UCSD-AML1 (cell line): Measurements from ENCODE around the gene RAB3IL1.
"Not testable (repeated sequence)": the region's sequence is repeated elsewhere in the genome, so short reads cannot be mapped to it uniquely, and the experiment has no call there.

Source experiments
- DNase-seq: peaks from one replicate; lab custom pipeline; 2025; ENCODE audit not compliant: unreplicated experiment; lab: John Stamatoyannopoulos, UW

Gene RAB3IL1

DNA sequence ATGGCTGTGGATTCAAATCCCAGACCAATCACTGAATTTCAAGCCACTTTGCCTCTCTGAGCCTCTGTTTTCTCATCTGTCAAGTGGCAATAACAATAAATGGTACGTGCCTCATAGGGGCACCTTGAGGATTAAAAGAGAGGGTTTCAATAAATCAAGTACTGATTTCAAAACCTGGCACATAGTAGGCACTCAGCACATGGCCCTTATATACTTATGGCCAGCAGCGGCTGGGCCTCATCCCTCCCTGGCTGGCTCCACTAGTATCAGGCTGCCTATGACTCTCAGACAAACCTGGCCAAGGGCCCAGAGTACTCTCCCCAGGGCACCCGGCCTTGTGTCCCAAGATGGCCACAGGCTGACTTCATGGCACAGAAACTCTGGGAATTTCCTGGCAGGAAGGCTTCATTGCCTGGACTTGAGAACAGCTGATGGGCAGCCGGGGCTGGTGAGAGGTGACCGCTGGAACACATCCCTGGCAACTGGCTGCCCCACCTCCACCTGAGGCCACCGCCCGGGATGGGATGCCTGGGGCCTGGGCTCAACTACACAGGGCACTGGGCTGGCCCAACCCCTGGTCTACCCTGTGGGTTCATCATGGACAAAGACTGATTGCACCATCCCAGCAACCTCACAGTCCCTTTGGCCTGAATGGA lies 29.4 kb downstream of the RAB3IL1 start:
- no peak for DNase-seq

DNA sequence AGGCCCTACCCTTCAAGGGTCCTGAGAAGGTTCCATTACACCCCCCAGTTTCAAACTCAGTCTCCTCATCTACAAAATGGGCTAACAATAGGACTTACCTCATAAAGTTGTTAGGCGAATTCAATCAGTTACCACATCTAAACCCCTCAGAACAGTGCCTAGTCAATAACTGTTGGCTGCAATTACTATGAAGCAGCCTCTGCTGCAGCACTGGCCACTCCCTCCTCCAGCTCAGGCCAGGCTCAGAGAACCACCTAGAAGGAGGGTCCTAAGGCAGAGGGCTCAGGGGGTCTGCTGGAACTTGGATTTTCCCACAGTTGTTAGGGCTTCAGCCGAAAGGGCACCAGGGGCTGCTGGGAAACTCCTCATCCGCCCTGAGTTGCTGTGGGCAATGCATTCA lies 30.7 kb downstream of the RAB3IL1 start:
- no peak for DNase-seq

DNA sequence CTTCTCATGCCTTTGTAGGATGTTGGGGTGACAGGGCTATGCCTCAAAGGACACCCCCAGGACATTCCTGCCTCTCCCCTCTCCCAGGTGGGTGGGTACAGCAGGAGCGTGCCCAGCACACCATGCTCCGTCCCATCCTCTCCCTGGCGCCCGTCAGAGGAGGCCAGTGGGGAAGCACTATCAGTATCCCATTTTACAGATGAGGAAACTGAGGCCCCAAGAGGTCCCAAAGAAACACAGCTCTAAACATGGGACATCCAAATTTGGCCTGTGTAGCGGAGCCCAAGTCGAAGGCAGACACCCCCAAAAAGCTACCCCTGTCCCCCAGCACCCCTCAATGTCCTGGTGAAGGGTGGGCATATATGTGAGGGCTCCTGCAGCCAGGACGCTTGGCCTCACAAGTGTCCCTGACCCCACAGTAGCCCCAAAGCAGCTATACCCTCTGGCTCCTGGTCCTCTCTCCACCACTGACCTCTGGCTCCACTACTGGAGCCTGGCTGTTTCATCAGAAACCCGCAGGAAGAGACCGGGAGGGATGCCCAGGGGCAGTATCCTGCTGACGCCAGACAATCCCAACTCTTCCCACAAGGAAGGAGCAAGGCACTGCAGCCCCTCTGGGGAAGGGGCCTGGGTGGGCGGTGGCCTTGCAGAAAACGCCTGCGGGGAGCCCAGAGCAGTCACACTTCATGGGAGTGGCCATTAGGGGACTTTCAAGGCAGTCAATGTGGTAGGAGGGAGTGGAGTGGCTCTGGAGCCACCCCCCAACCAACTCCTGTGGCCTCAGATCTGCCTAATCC lies 31.4 kb downstream of the RAB3IL1 start:
- DNase-seq: no peak

DNA sequence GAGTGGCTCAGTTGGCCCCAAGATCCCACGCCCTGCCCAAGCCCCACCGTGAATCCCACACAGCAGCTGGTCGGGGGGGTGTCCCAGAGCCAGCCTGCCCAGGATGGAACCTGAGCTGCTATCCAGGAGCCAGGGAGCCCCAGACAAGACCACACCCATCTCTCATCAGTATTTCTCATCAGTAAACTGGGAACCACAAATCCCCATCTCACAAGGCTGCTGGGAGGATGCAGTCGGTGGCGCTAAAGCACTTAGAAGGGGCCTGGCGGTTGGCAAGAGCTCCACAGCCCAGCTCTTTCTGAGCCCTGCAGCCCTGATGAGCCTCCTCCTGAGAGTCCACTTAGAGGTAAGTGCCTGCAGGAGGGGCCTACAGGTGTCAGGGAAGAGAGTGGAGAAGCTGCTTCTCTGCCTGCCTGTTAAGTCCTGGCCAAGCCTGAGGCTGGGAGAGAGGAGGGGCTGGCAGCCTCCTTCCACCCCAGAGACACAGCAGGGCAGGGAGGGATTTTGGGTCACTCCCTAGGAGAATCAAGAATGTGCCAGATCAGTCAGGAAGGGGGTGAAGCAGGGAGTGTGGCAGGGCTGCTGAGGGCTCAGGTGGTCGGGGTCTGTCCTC lies 32.1 kb downstream of the RAB3IL1 start:
- no peak for DNase-seq

DNA sequence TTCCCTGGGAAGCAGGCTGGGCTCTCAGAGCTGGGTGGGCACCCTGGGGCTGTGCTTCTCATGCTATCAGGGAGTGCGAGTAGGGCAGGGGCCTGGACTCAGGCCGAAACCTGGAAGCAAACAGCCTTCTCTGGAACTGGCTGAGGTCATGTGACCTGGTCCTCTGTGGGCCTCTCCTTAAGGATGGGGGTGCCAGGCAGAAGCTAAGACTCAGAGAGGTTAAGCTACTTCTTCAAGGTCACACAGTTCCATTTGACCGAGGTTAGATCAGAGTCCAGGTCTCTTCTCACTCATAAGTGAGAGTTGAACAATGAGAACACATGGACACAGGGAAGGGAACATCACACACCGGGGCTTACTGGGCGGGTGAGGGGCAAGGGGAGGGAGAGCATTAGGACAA lies 33.4 kb downstream of the RAB3IL1 start:
- no peak for DNase-seq

DNA sequence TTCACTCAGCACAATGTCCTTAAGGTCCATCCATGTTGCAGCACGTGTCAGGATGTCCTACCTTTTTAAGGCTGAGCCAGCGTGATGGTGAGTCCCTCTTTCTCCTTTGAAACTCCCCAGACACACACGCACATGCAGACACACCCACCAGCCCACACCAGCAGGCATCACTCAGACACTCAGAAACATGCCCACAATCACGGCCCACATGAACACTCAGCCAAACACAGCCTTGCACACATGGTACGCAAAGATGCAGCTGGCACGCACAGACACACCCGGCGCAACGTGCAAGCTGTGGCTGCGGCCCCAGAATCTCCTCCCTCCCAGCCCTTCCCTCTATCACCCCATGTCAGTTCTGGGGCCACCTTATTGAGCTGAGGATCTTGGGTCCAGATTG lies 34.0 kb downstream of the RAB3IL1 start:
- DNase-seq: no peak

DNA sequence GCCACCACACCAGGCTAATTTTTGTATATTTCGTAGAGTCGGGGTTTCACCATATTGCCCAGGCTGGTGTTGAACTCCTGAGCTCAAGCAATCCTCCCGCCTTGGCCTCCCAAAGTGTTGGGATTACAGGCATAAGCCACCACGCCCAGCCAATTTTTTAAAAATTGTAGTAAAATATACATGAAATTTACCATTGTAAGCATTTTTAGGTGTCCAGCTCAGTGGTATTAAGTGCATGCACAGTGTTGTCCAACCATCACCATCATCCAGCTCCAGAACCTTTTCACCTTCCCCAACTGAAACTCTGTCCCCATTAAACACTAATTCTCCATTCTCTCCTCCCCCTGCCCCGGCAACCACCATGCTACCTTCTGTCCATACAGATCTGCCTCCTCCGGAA lies 34.5 kb downstream of the RAB3IL1 start:
- DNase-seq: no peak

DNA sequence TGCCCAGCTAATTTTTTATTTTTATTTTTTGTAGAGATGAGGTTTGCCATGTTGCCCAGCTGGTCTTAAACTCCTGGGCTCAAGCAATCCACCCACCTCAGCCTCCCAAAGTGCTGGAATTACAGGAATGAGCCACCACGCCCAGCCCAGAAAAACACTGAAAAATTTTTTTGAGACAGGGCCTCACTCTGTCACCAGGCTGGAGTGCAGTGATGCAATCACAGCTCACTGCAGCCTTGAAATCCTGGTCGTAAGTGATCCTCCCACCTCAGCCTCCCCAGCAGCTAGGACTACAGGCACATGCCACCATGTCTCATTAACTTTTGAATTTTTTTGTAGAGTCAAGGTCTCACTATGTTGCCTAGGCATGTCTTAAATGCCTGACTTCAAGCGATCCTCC lies 35.1 kb downstream of the RAB3IL1 start:
- not testable (repeated sequence) for DNase-seq

DNA sequence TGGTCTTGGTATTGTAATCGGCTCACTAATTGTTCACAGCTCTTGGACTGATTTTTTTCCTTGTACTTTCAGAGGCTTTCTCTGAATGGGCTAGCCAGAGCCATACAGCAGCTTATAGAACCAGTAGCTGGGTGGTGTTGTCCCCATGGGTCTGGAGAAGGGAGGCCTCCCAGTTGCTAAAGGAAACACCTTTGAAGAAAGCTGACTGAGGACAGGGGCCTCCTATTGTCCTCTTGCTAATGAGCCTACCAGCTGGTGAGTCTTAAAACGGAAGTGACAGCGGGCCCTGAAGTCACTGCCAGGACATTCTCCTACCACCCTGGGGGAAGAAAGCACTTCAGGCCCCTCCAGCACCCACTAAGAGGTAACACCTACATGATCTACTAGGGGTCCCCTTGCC lies 36.0 kb downstream of the RAB3IL1 start:
- no peak for DNase-seq

DNA sequence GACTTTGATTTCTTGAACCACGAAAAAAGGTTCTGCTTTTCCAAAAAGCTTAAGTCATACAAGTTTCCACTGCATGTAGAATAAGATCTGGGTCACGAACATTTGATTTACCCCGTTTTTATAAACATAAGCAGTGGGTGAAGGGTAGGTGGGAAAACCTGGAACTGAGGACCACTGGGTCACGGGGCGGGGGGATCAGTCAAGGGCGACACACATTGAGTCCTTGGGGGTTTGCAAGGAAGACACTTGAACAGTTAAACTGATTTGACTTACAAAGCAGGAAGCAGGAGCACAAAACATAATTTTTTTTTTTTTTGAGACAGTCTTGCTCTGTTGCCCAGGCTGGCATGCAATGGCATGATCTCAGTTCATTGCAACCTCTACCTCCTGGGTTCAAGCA lies 36.9 kb downstream of the RAB3IL1 start:
- DNase-seq: no peak

DNA sequence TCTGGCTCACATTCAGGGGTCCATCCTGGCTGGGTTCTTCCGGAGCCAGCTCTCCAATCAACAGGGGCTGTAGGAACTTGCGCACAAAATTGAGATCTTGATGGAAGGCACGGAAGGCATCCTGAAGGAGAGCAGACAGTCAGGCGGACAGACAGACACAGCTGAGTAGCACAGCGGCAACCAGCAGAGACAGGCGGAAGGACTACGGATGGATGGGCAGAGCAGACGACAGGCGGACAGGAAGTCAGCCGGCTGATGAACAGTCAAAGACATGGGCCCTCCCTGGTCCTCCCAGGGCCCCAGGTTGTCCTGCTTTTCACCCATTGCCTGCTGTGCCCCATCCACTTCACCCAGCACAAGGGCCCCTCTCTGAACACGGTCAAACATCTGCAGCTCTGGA lies 37.3 kb downstream of the RAB3IL1 start:
- no peak for DNase-seq

DNA sequence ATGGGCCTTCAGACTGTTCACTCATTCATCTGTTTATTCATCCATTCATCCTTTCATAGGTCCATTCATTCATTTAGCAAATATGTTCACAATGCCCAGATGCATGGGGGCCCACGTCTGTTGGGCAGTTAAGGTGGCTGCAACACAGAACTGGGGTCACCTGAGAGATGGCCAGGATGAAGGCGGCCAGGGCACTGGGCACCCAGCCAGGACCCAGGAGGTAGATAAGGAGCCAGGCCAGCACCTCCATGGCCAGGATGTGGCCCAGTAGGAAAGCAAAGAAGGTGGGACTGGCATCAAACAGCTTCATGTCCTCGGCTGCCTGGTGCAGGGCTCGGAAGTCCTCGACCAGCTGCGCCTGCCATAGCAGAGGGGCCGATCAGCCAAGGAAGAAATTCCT lies 38.2 kb downstream of the RAB3IL1 start:
- no peak for DNase-seq

DNA sequence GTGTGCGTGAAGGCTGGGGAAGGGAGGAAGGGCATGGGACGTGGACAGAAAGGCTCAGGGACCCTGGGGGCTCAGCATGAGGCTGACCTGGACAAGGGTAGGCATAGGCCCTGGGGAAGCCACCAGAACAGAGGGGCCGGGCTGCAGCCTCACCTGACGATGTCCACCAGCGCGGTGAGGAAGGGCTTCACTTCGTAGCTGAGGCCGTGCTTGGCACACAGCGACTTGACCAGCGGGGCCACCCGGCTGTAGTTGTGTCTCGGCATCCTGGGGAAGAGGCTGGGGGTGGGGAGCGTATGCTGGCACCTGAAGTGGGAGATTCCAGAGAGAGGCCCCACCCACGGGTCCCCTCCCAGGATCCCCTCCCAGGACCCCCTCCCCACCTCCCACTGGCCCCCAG lies 41.7 kb downstream of the RAB3IL1 start:
- no peak for DNase-seq

DNA sequence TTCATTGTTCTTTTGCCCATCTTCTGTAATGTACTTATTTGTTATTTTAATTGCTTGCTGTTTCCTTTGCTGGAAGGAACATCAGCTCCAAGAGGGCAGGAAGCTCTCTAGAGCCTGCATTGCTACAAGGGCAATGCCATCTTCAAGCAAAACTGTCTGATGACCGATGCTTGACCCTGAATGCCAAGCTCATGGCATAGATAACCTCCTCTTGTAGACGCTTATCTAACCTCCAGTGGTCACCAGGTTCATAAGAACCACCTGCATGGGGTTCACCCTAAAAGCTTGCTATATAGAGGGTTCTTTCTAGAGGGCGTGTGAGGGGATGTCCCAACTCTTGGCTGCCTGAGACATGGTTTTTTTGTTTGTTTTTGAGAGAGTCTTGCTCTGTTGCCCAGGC lies 42.5 kb downstream of the RAB3IL1 start:
- no peak for DNase-seq

DNA sequence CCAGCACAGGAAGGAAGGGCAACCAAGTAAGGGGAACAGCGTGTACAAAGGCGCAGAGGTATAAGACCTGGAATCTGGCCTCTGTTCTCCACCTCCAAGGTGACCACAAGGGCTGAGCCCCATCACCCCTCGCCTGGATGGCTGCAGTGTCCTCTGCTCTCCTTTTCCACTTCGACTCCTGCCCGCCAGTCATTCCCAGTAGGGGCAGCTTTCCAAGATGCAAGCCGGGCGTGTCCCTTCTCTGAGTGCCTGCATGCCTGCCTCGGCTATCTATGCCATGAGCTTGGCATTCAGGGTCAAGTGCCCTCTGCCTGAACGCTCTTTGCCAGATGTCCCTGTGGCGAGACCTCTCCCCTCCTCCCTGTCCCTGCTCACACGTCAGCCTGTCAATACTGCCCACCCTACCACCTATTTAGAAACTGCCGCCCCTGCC lies 43.0 kb downstream of the RAB3IL1 start:
- DNase-seq: no peak

DNA sequence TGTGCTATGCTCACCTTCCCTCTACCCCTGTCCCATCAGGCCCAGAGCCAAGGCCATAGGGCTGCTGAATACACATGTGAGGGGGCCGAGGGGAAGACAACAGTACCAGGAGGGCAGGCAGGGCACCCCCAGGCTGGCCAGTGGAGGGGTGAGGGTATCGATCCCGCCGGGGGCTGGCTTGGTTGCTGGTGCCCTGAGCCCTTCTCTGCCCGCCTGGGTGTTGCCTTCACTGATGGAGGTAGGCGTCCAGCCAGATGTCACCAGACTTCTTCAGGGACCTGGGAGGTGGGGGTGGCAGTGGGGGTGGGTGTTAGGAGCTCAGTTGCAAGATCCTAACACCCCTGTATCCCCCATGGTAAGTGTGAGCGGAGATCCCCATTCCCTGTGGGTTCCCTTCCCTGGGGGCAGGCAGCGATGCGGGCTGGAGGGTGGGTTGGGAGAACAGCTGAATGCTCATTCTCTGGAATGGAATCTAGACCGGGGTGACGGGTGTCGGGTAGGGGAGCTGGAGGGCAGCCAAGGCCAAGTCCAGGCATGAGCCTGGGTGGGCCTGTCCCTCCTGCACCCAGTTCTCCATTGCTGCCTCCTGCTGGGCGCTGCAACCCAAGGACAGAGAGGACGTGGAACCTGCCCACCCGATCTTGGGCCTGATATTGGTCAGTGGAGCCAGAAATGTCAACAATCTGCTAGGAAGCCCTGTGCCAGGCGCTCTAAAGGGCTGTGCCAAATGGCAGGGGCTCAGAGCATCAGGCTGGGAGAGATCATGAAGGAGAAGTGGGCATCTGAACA lies 43.6 kb downstream of the RAB3IL1 start:
- no peak for DNase-seq

DNA sequence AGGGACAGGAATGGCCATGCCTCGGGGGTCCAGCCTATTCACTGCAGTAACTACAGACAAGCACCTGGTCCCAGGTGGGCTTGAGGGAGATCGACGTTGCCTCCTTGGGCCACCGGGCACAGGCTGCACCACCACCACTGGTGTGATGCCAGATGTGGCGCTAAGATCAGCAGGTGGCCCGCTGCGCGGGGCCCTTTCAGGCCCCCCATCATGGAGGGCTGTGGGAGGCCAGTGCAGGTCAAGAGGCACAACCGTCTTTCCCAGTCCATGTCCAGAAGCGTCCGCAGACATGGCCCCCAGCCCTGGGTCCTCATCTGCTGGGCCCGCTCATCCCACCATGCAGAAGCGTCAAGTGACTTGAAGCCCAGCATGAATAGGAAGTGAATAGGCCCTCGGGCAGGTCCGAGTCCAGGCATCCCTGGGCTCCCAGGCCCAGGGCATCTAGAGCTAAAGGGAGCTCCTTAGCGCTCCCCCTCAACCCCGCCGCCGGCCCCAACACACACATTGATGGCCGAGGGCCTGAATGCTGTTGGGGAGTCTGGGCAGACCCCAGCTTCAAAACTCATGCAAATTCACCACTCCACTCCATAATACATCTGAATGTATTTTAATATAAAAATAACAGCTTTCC lies 44.3 kb downstream of the RAB3IL1 start:
- DNase-seq: no peak

DNA sequence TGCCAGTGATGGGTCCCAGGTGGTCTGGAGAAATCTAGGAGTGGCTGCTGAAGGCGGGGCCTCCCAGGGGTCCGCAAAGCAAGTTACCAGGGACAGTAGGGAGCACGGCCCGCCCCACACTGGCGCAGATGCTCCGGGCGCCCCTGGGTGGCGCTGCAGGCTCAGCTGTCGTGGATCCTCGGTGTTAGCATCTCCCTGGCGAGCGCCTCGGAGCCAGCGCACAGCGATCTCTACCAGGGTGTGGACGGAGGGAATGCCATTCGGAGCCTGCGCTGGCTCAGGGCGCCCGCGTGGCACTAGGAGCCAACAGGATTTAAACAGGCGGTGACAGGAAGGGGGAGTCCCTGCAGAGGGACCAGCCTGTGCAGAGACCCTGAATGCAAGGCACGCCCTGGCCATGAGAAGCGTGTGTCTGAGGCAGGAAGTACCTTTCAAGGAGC lies 46.2 kb downstream of the RAB3IL1 start:
- peak; percentile 82 for DNase-seq

DNA sequence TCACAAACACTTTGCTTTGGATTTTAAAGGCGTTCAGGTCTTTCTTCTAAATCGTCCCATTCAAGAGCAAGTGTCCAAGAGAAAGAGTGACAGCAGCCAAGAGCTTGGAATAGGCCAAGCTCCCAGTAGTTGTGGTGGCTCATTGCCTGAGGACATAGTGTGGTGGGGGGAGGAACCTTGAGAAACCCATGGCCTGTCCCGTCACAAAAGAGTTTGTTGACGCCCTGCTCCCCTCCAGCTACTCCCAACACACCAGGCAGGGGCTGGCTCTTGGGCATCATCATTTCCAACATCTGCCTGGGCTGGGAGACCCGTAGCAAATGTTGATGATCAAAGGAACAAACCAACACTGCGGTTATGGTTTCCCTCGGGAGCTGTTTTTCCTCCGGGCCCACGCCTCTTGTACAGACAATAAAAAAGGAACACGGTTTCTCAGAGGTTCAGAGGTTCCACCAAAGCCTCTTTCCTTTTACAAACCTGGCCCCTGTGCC lies 46.8 kb downstream of the RAB3IL1 start:
- DNase-seq: no peak

DNA sequence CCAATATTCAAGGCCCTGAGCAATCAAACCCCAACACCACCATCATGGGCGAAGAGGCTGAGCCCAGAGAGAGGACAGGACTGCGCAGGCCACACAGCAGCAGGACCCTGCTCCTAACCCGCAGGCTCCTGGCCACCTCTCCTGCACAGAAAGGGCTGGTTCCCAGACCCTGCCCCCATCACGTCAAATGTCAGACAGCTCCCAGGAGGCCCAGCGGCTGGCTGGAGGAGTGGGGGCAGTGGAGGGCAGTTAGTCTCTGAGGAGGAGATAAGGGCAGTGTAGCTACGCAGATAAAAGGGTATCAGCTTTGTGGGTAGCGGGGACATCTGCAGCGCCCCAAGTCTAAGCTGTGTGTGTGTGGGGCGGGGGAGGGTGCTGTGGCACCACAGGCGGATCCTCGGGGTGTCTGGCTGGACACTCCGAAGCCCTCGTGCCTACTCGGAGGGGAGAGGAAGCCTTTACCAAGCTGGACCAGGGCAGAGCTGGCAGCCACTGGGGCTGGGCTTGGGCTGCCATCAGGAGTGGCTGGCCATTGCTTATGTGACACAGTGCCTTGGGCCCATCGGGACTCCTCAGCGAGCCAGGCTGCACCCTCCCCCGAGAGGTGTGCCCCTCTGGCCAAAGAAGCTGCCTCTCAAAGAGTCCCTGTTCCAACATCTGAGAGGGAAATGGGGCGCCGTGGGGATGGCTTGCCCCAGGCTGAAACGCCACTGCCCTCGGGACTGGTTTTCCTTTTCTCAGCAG lies 47.5 kb downstream of the RAB3IL1 start:
- DNase-seq: peak; percentile 23
